Smooth muscle cell (in vitro differentiated cells): Measurements from ENCODE around the gene NEK2. TPM values are rescaled to one million over a fixed set of nuclear protein-coding genes. Genes with fewer than 3 reads are reported as not detected.

Experiments
- DNase-seq: peaks from one replicate; lab custom pipeline; 2025; ENCODE audit not compliant: unreplicated experiment; lab: John Stamatoyannopoulos, UW
- H2AFZ ChIP-seq: fragments of 200-600 bp; sonication (generic); 2 replicates; pipeline ENCODE4 v1.6.0; 2016; ENCODE audit warnings: antibody characterized with exemption, low read depth, mild to moderate bottlenecking
- H3F3A ChIP-seq: fragments of 200-600 bp; sonication (generic); 2 replicates; pipeline ENCODE4 v1.6.0; 2017; ENCODE audit warnings: antibody characterized with exemption, low read depth
- H3K27ac ChIP-seq: fragments of 200-600 bp; sonication (generic); 2 replicates; pipeline ENCODE4 v1.5.1; 2016; ENCODE audit warnings: low read depth, mild to moderate bottlenecking
- H3K27me3 ChIP-seq: fragments of 200-600 bp; sonication (generic); 2 replicates; pipeline ENCODE4 v1.6.1; 2016; ENCODE audit warnings: low read depth, mild to moderate bottlenecking
- H3K36me3 ChIP-seq: fragments of 200-600 bp; sonication (generic); 2 replicates; pipeline ENCODE4 v1.5.1; 2016; ENCODE audit warnings: low read depth
- H3K4me1 ChIP-seq: fragments of 200-600 bp; sonication (generic); 2 replicates; pipeline ENCODE4 v1.5.1; 2016; ENCODE audit warnings: low read depth
- H3K4me2 ChIP-seq: fragments of 200-600 bp; sonication (generic); 2 replicates; pipeline ENCODE4 v1.6.0; 2016; ENCODE audit warnings: mild to moderate bottlenecking
- H3K4me3 ChIP-seq: fragments of 200-600 bp; sonication (generic); 2 replicates; pipeline ENCODE4 v1.5.1; 2016; ENCODE audit warnings: mild to moderate bottlenecking
- H3K79me2 ChIP-seq: fragments of 200-600 bp; sonication (generic); 2 replicates; pipeline ENCODE4 v1.6.0; 2016; ENCODE audit warnings: low read depth, mild to moderate bottlenecking
- H3K9ac ChIP-seq: fragments of 200-600 bp; sonication (generic); 2 replicates; pipeline ENCODE4 v1.6.0; 2016; ENCODE audit warnings: low read depth
- H3K9me3 ChIP-seq: fragments of 200-600 bp; sonication (generic); replicated peaks from 2 replicates; pipeline ENCODE4 v1.5.1; 2016; ENCODE audit warnings: low read depth
- H4K20me1 ChIP-seq: fragments of 200-600 bp; sonication (generic); 2 replicates; pipeline ENCODE4 v1.6.0; 2016; ENCODE audit warnings: low read depth
- WGBS: methylation state at CpG from one replicate; pipeline ENCODE4 v1.1.7; 2016; ENCODE audit warnings: low lambda C conversion rate; 5-methylcytosine and 5-hydroxymethylcytosine counted together
- polyA plus RNA-seq: library from polyadenylated mRNA; unstranded; fragments of >200 nt; fragmentation: Nextera tagmentation; extraction: Ambion mirVana; gene quantifications from 2 replicates; pipeline ENCODE4 v1.2.1, GENCODE V29; 2016
- total RNA-seq: library from RNA; depleted of rRNA; stranded (reverse); fragments of >200 nt; gene quantifications from 2 replicates; pipeline ENCODE4 v1.2.3, GENCODE V29; 2014
- TF ChIP-seq, protein P1 (sequence below): fragments of 200-600 bp; sonication (generic); IDR thresholded peaks from 2 replicates; pipeline ENCODE4 v1.5.1; 2017; ENCODE audit warnings: borderline replicate concordance, mild to moderate bottlenecking, antibody characterized with exemption; ENCODE audit not compliant: insufficient read depth, poor library complexity, severe bottlenecking

The NEK2 gene
- total and polyA plus RNA-seq, 2 experiments from 2014 or later: 7.2 to 12.6 TPM

DNA sequence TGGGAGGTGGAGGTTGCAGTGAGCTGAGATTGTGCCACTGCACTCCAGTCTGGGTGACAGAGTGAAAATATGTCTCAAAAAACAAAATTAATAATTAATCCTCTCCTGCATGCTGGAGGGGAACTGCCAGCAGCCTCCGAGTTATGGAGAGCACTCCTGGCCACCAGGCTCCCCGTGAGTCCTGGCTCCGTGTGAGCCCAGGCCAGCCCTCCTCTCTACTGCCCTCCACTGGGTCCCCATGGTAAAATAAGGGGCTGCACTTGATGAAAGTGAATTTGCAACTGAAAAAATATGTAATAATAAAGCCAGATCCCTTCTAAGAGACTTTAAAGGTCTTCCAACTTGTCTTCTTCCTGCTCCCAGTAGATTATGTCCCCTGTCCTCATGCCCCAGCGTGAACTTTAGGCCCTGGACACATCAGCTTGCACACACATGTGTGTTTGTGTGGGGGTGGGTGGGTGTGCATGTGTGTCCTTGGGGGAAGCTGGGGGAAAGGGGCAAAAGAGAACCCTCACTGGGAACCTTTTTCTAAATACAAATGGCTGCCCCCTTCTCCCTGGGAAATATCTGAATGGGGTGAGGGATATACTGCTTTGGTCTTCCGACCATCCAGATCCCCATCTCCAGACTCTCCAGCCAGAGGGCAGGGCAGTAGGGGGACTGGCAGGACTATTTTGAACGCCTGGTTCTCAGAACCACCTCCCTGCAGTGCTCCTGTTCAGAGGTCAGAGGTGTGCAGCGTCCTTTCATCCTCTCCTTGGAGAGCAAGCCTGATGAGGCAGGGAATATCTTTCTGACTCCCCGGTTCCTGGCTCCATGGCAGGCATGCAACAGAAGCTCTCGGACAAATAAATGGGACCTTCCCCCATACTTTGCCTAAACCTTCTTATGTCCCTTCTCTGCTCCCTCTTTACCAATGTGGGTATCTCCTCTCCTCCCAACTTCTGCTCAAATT lies 26.2 kb downstream of the NEK2 start:
- no peak overlapping the region for H3K4me3 ChIP-seq
- no peak for DNase-seq
- 94% methylated on average over 9 of the region's 9 CpGs for WGBS

DNA sequence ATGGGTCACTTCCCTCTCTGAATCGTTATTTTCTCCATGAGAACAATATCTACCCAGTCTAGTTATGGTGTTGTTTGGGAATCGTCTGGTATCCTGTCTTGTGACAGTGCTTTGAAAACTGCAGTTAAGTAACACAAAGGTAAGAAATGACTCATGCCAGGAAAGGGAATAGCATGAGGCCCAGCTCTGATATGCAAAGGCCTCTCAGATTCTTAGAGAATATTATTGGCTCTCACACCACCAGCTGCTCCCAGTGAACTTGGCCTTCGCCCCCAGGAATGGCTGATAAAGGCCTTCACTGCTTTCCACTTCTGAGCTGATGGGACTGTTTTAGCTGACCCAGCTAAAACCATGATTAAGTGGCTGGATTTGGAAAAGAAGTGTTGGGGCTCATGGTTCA lies 27.1 kb downstream of the NEK2 start:
- H3K9ac ChIP-seq: no peak overlapping the region
- H3K9me3 ChIP-seq: no peaks in the 10 kb centered on the region
- H3K27ac ChIP-seq: peak overlapping the region; percentile 49
- H4K20me1 ChIP-seq: no peaks in the 10 kb centered on the region
- no peak for DNase-seq
- no peaks in the 10 kb centered on the region for H3K27me3 ChIP-seq
- H3K79me2 ChIP-seq: no peaks in the 10 kb centered on the region
- H3K4me2 ChIP-seq: no peak overlapping the region
- H3K36me3 ChIP-seq: no peaks in the 10 kb centered on the region
- H3F3A ChIP-seq: peaks cover 5% of the 10 kb centered on the region
- H3K4me1 ChIP-seq: no peaks in the 10 kb centered on the region
- TF ChIP-seq, protein P1, sequence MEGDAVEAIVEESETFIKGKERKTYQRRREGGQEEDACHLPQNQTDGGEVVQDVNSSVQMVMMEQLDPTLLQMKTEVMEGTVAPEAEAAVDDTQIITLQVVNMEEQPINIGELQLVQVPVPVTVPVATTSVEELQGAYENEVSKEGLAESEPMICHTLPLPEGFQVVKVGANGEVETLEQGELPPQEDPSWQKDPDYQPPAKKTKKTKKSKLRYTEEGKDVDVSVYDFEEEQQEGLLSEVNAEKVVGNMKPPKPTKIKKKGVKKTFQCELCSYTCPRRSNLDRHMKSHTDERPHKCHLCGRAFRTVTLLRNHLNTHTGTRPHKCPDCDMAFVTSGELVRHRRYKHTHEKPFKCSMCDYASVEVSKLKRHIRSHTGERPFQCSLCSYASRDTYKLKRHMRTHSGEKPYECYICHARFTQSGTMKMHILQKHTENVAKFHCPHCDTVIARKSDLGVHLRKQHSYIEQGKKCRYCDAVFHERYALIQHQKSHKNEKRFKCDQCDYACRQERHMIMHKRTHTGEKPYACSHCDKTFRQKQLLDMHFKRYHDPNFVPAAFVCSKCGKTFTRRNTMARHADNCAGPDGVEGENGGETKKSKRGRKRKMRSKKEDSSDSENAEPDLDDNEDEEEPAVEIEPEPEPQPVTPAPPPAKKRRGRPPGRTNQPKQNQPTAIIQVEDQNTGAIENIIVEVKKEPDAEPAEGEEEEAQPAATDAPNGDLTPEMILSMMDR: no peak
- no peak overlapping the region for H3K4me3 ChIP-seq
- H2AFZ ChIP-seq: no peak overlapping the region
- WGBS: 58% methylated on average over 3 of the region's 3 CpGs

More for the DNA sequence above, 26.2 kb downstream of the NEK2 start:
- Histone ChIP-seq H3K36me3 (no peaks in the 10 kb centered on the region), H4K20me1 (no peaks in the 10 kb centered on the region), H2AFZ (no peak overlapping the region), H3K4me1 (no peaks in the 10 kb centered on the region), H3K27me3 (no peaks in the 10 kb centered on the region), H3K9ac (no peak overlapping the region), H3K27ac (no peak overlapping the region), H3K9me3 (no peaks in the 10 kb centered on the region), H3F3A (peaks cover 5% of the 10 kb centered on the region), H3K79me2 (no peaks in the 10 kb centered on the region), H3K4me2 (no peak overlapping the region)
- TF ChIP-seq, protein P1: no peak

DNA sequence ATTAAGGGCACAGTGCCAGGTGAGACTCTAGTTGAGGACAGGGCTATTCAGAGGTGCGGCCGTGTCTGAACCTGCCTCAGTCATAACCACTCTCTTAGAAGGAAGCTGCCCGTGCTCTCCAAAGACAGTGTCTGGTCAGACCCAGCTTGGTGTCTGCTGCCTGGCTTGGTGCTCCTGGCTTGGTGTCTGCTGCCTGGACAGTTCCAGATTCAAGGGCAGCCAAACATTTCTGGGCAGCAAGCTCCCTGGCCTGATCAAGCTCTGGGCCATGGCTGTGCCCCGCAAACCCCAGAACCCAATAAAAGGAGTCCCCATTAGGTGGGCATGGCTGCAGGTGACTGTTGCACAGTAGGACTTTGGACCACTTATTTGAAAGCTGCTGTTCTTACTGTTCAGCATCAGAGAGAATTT lies 27.7 kb downstream of the NEK2 start:
- Histone ChIP-seq H4K20me1 (no peaks in the 10 kb centered on the region), H3K4me3 (no peak overlapping the region), H3K4me2 (no peak overlapping the region), H3K4me1 (no peaks in the 10 kb centered on the region), H3K79me2 (no peaks in the 10 kb centered on the region), H3K27me3 (no peaks in the 10 kb centered on the region), H2AFZ (no peak overlapping the region), H3F3A (peaks cover 5% of the 10 kb centered on the region), H3K9ac (no peak overlapping the region), H3K36me3 (no peaks in the 10 kb centered on the region), H3K27ac (peak overlapping the region; percentile 49), H3K9me3 (no peaks in the 10 kb centered on the region)
- WGBS: 88% methylated on average over 4 of the region's 4 CpGs
- TF ChIP-seq, protein P1: no peak
- DNase-seq: no peak
